Spleen (tissue), 11 donors: ENCODE data around the gene EGLN3. TPM values are rescaled to one million over a fixed set of nuclear protein-coding genes. Genes with fewer than 3 reads are reported as not detected.

Experiments used
- DNase-seq: peaks from one replicate; pipeline ENCODE4 v3.0.0-alpha.2; 2020
- H3K27ac ChIP-seq, 8 donors: fragments of 200-600 bp; sonication (generic) in 7 of 8; 1 replicate in 4 of 8; 2 replicates in 4 of 8; pipeline versions ENCODE4 v1.5.0 to v1.8.0; 2016 to 2021; ENCODE audit warnings: inconsistent platforms in 4 of 8, mild to moderate bottlenecking in 4 of 8, moderate library complexity in 1 of 8
- H3K27me3 ChIP-seq, 7 donors: fragments of 200-600 bp; sonication (generic) in 6 of 7; replicated peaks in 1 of 7; 1 replicate in 4 of 7; 2 replicates in 3 of 7; pipeline versions ENCODE4 v1.5.0 to v1.8.0; 2016 to 2021; ENCODE audit warnings: inconsistent platforms in 3 of 7, mild to moderate bottlenecking in 1 of 7
- H3K36me3 ChIP-seq, 6 donors: fragments of 200-600 bp; sonication (generic) in 5 of 6; 1 replicate in 4 of 6; 2 replicates in 2 of 6; pipeline versions ENCODE4 v1.5.0 to v1.8.0; 2016 to 2021; ENCODE audit warnings: inconsistent platforms in 2 of 6
- H3K4me1 ChIP-seq, 6 donors: fragments of 200-600 bp; sonication (generic) in 5 of 6; 1 replicate in 3 of 6; 2 replicates in 3 of 6; pipeline versions ENCODE4 v1.5.0 to v1.8.0; 2016 to 2021; ENCODE audit warnings: inconsistent platforms in 3 of 6
- H3K4me3 ChIP-seq, 8 donors: fragments of 200-600 bp; sonication (generic) in 7 of 8; 1 replicate in 4 of 8; 2 replicates in 4 of 8; pipeline versions ENCODE4 v1.5.0 to v1.8.0; 2016 to 2021; ENCODE audit warnings: inconsistent platforms in 4 of 8, mild to moderate bottlenecking in 4 of 8, moderate library complexity in 2 of 8
- H3K9me3 ChIP-seq, 8 donors: fragments of 200-600 bp; sonication (generic) in 7 of 8; 1 replicate in 4 of 8; 2 replicates in 4 of 8; pipeline versions ENCODE4 v1.5.0 to v1.8.0; 2016 to 2021; ENCODE audit warnings: inconsistent platforms in 4 of 8
- POLR2A ChIP-seq, 3 donors: fragments of 450-650 bp; IDR thresholded peaks; one replicate each; pipeline ENCODE4 v1.5.1; 2017; ENCODE audit warnings: antibody characterized with exemption in 3 of 3, mild to moderate bottlenecking in 1 of 3
- POLR2AphosphoS5 ChIP-seq, 3 donors: sonication (generic); formaldehyde crosslinking; IDR thresholded peaks; one replicate each; pipeline ENCODE4 v1.5.1; 2017; ENCODE audit warnings: antibody characterized with exemption in 3 of 3
- WGBS, 5 donors: extraction: QIAGEN DNeasy Blood & Tissue Kit in 3 of 5; methylation state at CpG; one replicate each; pipeline versions ENCODE4 v1.1.5 to v1.1.7; 2013 to 2018; 5-methylcytosine and 5-hydroxymethylcytosine counted together
- intact Hi-C: fragments of 100-400 bp; cut with DNase I; formaldehyde crosslinking; loops from one replicate; pipeline ENCODE4 v1.15.0; 2023; ENCODE audit warnings: low total_unique reads
- polyA plus RNA-seq, 3 donors: library from polyadenylated mRNA; stranded (reverse); fragments of 200-250 nt; gene quantifications; one replicate each; pipeline ENCODE4 v1.2.1, GENCODE V29; 2013
- total RNA-seq, 7 donors: library from RNA; depleted of rRNA in 3 of 7; stranded (reverse); fragments of >200 nt in 3 of 7; fragmentation: NEBNext Ultra II Directional in 4 of 7; extraction: Animal tissue kit (Norgen Biotek cat#: 25700) in 4 of 7; gene quantifications; one replicate each; pipeline versions ENCODE4 v1.1.0 to v1.2.1, GENCODE V29; 2016 to 2021
- TF ChIP-seq, protein P1 (sequence below), 11 experiments: fragments of 200-600 bp in 7 of 11; fragments of 450-650 bp in 4 of 11; sonication (generic) in 4 of 11; IDR thresholded peaks in 8 of 11; conservative IDR thresholded peaks in 3 of 11; 1 replicate in 7 of 11; 2 replicates in 4 of 11; pipeline versions ENCODE4 v1.4.0 to v1.8.0; 2016 to 2021; ENCODE audit warnings: antibody characterized with exemption in 11 of 11, inconsistent platforms in 4 of 11, mild to moderate bottlenecking in 1 of 11
- donor health status: healthy with polysubstance abuse.
- donor health status: DM: no; HTN: no; CAD: no; lungs with moderate emphysema.
- donor health status: DM: no; HTN: no; CAD: no.
- donor health status: Bipolar disorder and iron deficiency.
- donor health status: healthy.
- donor health status: DM: no; HTN: no; CAD: no.
- donor health status: DM: yes; HTN: yes; CAD: no.

The EGLN3 gene
- total and polyA plus RNA-seq, 10 donors: 4.0 to 21.5 (median 7.8) TPM

GRCh38 chr14:33891700-33892099, 59.2 kb downstream of the EGLN3 start:
- H3K9me3 ChIP-seq: peaks cover 0 to 30% (median 12%) of the 10 kb centered on the region in 8 donors
- H3K4me3 ChIP-seq: no peak overlapping the region
- TF ChIP-seq, protein P1, sequence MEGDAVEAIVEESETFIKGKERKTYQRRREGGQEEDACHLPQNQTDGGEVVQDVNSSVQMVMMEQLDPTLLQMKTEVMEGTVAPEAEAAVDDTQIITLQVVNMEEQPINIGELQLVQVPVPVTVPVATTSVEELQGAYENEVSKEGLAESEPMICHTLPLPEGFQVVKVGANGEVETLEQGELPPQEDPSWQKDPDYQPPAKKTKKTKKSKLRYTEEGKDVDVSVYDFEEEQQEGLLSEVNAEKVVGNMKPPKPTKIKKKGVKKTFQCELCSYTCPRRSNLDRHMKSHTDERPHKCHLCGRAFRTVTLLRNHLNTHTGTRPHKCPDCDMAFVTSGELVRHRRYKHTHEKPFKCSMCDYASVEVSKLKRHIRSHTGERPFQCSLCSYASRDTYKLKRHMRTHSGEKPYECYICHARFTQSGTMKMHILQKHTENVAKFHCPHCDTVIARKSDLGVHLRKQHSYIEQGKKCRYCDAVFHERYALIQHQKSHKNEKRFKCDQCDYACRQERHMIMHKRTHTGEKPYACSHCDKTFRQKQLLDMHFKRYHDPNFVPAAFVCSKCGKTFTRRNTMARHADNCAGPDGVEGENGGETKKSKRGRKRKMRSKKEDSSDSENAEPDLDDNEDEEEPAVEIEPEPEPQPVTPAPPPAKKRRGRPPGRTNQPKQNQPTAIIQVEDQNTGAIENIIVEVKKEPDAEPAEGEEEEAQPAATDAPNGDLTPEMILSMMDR (IDR thresholded peaks at IDR 0.05 in 8 of 11, conservative IDR thresholded peaks at IDR 0.05 in 3 of 11): no peak
- TF ChIP-seq POLR2AphosphoS5 (IDR thresholded peaks at IDR 0.05) (no peak), POLR2A (IDR thresholded peaks at IDR 0.05) (no peak)
- no peaks in the 10 kb centered on the region for H3K4me1 ChIP-seq
- no peak overlapping the region for H3K27ac ChIP-seq
- no peaks in the 10 kb centered on the region for H3K27me3 ChIP-seq
- 26 to 43% (median 33%) methylated on average over 1 of the region's 1 CpG for WGBS, 5 donors
- intact Hi-C loops: no loop called here
- H3K36me3 ChIP-seq: no peaks in the 10 kb centered on the region
- DNase-seq: no peak

- intact Hi-C loops: no loop called here
- Histone ChIP-seq H3K9me3 (peaks cover 0 to 23% (median 8%) of the 10 kb centered on the region in 8 donors), H3K27me3 (no peaks in the 10 kb centered on the region), H3K4me3 (no peak overlapping the region), H3K36me3 (no peaks in the 10 kb centered on the region), H3K4me1 (no peaks in the 10 kb centered on the region), H3K27ac (no peak overlapping the region)
- TF ChIP-seq, protein P1 (IDR thresholded peaks at IDR 0.05 in 8 of 11, conservative IDR thresholded peaks at IDR 0.05 in 3 of 11): no peak
- TF ChIP-seq POLR2A (IDR thresholded peaks at IDR 0.05) (no peak), POLR2AphosphoS5 (IDR thresholded peaks at IDR 0.05) (no peak)
- WGBS, 5 donors: 85 to 97% (median 90%) methylated on average over 2 of the region's 2 CpGs
- DNase-seq: no peak
These were observed 66.0 kb downstream of the EGLN3 start for GRCh38 chr14:33884916-33885315.

- H3K27me3 ChIP-seq: no peaks in the 10 kb centered on the region
- H3K27ac ChIP-seq: no peak overlapping the region
- H3K36me3 ChIP-seq: no peaks in the 10 kb centered on the region
- H3K4me1 ChIP-seq: no peaks in the 10 kb centered on the region
- DNase-seq: no peak
- no peak overlapping the region for H3K4me3 ChIP-seq
- intact Hi-C loops: no loop called here
- no peak for TF ChIP-seq POLR2AphosphoS5 (IDR thresholded peaks at IDR 0.05)
- TF ChIP-seq, protein P1 (IDR thresholded peaks at IDR 0.05 in 8 of 11, conservative IDR thresholded peaks at IDR 0.05 in 3 of 11): no peak
- no peak for TF ChIP-seq POLR2A (IDR thresholded peaks at IDR 0.05)
- H3K9me3 ChIP-seq: peaks cover 3 to 46% (median 28%) of the 10 kb centered on the region in 8 donors
- 85 to 97% (median 90%) methylated on average over 1 of the region's 1 CpG for WGBS, 5 donors
These were observed 70.5 kb downstream of the EGLN3 start for GRCh38 chr14:33880330-33880729.

DNA sequence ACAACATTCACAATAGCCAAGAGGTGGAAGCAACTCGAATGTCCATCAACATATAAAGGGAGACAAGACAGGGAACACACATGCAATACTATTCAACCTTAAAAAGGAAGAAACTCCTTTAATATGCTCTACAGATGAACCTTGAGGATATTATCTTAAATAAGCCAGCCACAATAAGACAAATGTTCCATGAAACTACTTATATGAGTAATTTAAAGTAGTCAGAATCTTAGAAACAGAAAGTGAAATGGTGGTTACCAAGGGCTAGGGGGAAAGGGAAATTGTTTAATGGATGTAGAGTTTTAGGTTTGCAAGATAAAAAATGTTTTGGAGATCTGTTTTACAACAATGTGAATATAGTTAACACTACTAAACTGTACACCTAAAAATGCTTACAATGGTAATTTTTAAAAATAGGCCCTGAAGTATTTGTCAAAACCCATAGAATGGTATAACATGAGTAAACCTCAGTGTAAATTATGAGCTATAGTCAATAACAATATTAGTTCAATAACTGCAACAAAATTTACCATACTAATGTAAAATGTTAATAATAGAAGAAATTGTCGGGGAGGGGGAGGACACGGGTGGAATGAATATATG, 71.1 kb downstream of the EGLN3 start:
- Histone ChIP-seq H3K27me3 (no peaks in the 10 kb centered on the region), H3K4me1 (no peaks in the 10 kb centered on the region), H3K9me3 (peaks cover 3 to 52% (median 34%) of the 10 kb centered on the region in 8 donors), H3K27ac (no peak overlapping the region), H3K4me3 (no peak overlapping the region), H3K36me3 (no peaks in the 10 kb centered on the region)
- intact Hi-C loops: no loop called here
- 79 to 92% (median 90%) methylated on average over 3 of the region's 3 CpGs for WGBS, 5 donors
- DNase-seq: no peak
- TF ChIP-seq POLR2AphosphoS5 (IDR thresholded peaks at IDR 0.05): no peak
- TF ChIP-seq POLR2A (IDR thresholded peaks at IDR 0.05): no peak
- TF ChIP-seq, protein P1 (IDR thresholded peaks at IDR 0.05 in 8 of 11, conservative IDR thresholded peaks at IDR 0.05 in 3 of 11): no peak
